ENCODE results near the gene CISD3. TPM values are rescaled to one million over a fixed set of nuclear protein-coding genes. Genes with fewer than 3 reads are reported as not detected.

Gene CISD3
- total RNA-seq, 1 experiment from 2014 or later: 6.6 TPM

GRCh38 chr17:38705803-38706504 is 24.2 kb upstream of the CISD3 start:
- Histone ChIP-seq H3K4me3 (ENCODE audit: low read depth, low read length, poor library complexity, severe bottlenecking) (peak overlapping the region; percentile 71), H3K9me3 (ENCODE audit: low read depth, low read length, poor library complexity, severe bottlenecking) (no peaks in the 10 kb centered on the region), H3K4me1 (ENCODE audit: insufficient read depth, low read length, poor library complexity, severe bottlenecking) (no peaks in the 10 kb centered on the region), H3K27me3 (replicated peaks; ENCODE audit: insufficient read depth, low read depth, low read length, poor library complexity) (no peaks in the 10 kb centered on the region), H3K36me3 (ENCODE audit: insufficient read depth, low read length, poor library complexity, severe bottlenecking) (peaks cover 6% of the 10 kb centered on the region), H3K27ac (ENCODE audit: low read depth, low read length, poor library complexity, severe bottlenecking) (peak overlapping the region; percentile 65)
- intact Hi-C loops (cut with micrococcal nuclease; ENCODE audit: unreplicated experiment): no loop called here
- BruUV-seq (replicated peaks): no TSS peak
- CTCF ChIA-PET: no interaction called here
- DNase-seq (ENCODE audit: low spot score): peak; percentile 44
- POLR2A ChIA-PET (ENCODE audit: low non-redundant PET): interaction anchor here (0.6 kb wide), 1 partner anchor 138 kb away, joined by 4 read pairs; no protein-coding TSS in a partner anchor
- TF ChIP-seq EZH2 (IDR thresholded peaks at IDR 0.05; ENCODE audit: borderline replicate concordance, low read depth, low read length, poor library complexity, severe bottlenecking) (no peak), CTCF (conservative IDR thresholded peaks at IDR 0.05; ENCODE audit: low read depth, low read length) (no peak)

GRCh38 chr17:38706505-38707216 is 23.5 kb upstream of the CISD3 start:
- no peak for DNase-seq (ENCODE audit: low spot score)
- no peak overlapping the region for H3K27ac ChIP-seq (ENCODE audit: low read depth, low read length, poor library complexity, severe bottlenecking)
- ChIA-PET POLR2A (ENCODE audit: low non-redundant PET) (no interaction called here), CTCF (no interaction called here)
- H3K9me3 ChIP-seq (ENCODE audit: low read depth, low read length, poor library complexity, severe bottlenecking): no peaks in the 10 kb centered on the region
- no TSS peak for BruUV-seq (replicated peaks)
- no peaks in the 10 kb centered on the region for H3K27me3 ChIP-seq (replicated peaks; ENCODE audit: insufficient read depth, low read depth, low read length, poor library complexity)
- no peaks in the 10 kb centered on the region for H3K4me1 ChIP-seq (ENCODE audit: insufficient read depth, low read length, poor library complexity, severe bottlenecking)
- no peak for TF ChIP-seq CTCF (conservative IDR thresholded peaks at IDR 0.05; ENCODE audit: low read depth, low read length)
- no peak for TF ChIP-seq EZH2 (IDR thresholded peaks at IDR 0.05; ENCODE audit: borderline replicate concordance, low read depth, low read length, poor library complexity, severe bottlenecking)
- peak overlapping the region; percentile 71 for H3K4me3 ChIP-seq (ENCODE audit: low read depth, low read length, poor library complexity, severe bottlenecking)
- intact Hi-C loops (cut with micrococcal nuclease; ENCODE audit: unreplicated experiment): no loop called here
- peaks cover 6% of the 10 kb centered on the region for H3K36me3 ChIP-seq (ENCODE audit: insufficient read depth, low read length, poor library complexity, severe bottlenecking)

- POLR2A ChIA-PET (ENCODE audit: low non-redundant PET): no interaction called here
These were observed 22.3 kb upstream of the CISD3 start for GRCh38 chr17:38707678-38708351.

More at GRCh38 chr17:38707678-38708351, 22.3 kb upstream of the CISD3 start:
- BruUV-seq (replicated peaks): TSS peak; percentile 26
- Histone ChIP-seq H3K36me3 (ENCODE audit: insufficient read depth, low read length, poor library complexity, severe bottlenecking) (peaks cover 7% of the 10 kb centered on the region), H3K27me3 (replicated peaks; ENCODE audit: insufficient read depth, low read depth, low read length, poor library complexity) (no peaks in the 10 kb centered on the region), H3K27ac (ENCODE audit: low read depth, low read length, poor library complexity, severe bottlenecking) (no peak overlapping the region), H3K4me1 (ENCODE audit: insufficient read depth, low read length, poor library complexity, severe bottlenecking) (no peaks in the 10 kb centered on the region), H3K4me3 (ENCODE audit: low read depth, low read length, poor library complexity, severe bottlenecking) (no peak overlapping the region), H3K9me3 (ENCODE audit: low read depth, low read length, poor library complexity, severe bottlenecking) (no peaks in the 10 kb centered on the region)
- intact Hi-C loops (cut with micrococcal nuclease; ENCODE audit: unreplicated experiment): no loop called here
- no peak for DNase-seq (ENCODE audit: low spot score)
- TF ChIP-seq CTCF (conservative IDR thresholded peaks at IDR 0.05; ENCODE audit: low read depth, low read length) (no peak), EZH2 (IDR thresholded peaks at IDR 0.05; ENCODE audit: borderline replicate concordance, low read depth, low read length, poor library complexity, severe bottlenecking) (no peak)
- CTCF ChIA-PET: no interaction called here

Data from A673 (cell line).